NT2/D1 (cell line): Measurements from ENCODE around the gene PYROXD2.

Experiments
- YY1 ChIP-seq: IDR thresholded peaks from 2 replicates; pipeline ENCODE4 v1.6.1; 2011; ENCODE audit not compliant: insufficient read length, insufficient read depth
- ZNF274 ChIP-seq: IDR thresholded peaks from 2 replicates; pipeline ENCODE4 v1.6.1; 2011; ENCODE audit warnings: mild to moderate bottlenecking, low read depth, low read length

GRCh38 chr10:98411166-98411565 is 3.8 kb downstream of the PYROXD2 start:
- no peak for TF ChIP-seq ZNF274
- no peak for TF ChIP-seq YY1
